Mucosa of descending colon (tissue), 3 donors: ENCODE results near the gene TEAD3. TPM values are rescaled to one million over a fixed set of nuclear protein-coding genes. Genes with fewer than 3 reads are reported as not detected.

Experiments used
- ATAC-seq: fragments of 200-7000 bp; cut with Tn5 transposase; one replicate; pipeline ENCODE4 v1.9.1; 2020; ENCODE audit warnings: mild to moderate bottlenecking, moderate library complexity
- DNase-seq, 3 donors: peaks; one replicate each; pipeline ENCODE4 v3.0.0-alpha.2; 2020
- H3K36me3 ChIP-seq: fragments of 200-600 bp; one replicate; pipeline ENCODE4 v1.8.0; 2021; ENCODE audit warnings: low read depth, mild to moderate bottlenecking
- H3K4me1 ChIP-seq: fragments of 200-600 bp; one replicate; pipeline ENCODE4 v1.8.0; 2021; ENCODE audit warnings: low read depth, mild to moderate bottlenecking
- H3K4me3 ChIP-seq: fragments of 200-600 bp; one replicate; pipeline ENCODE4 v1.8.0; 2021; ENCODE audit warnings: mild to moderate bottlenecking
- H3K9me3 ChIP-seq: fragments of 200-600 bp; one replicate; pipeline ENCODE4 v1.8.0; 2021; ENCODE audit warnings: mild to moderate bottlenecking
- CTCF ChIP-seq: fragments of 200-600 bp; IDR thresholded peaks from one replicate; pipeline ENCODE4 v1.8.0; 2022; ENCODE audit warnings: antibody characterized with exemption, mild to moderate bottlenecking
- intact Hi-C, 2 donors: fragments of 100-400 bp; cut with DNase I in 1 of 2; cut with micrococcal nuclease in 1 of 2; formaldehyde crosslinking; loops; one replicate each; pipeline versions ENCODE4 v1.11.0 to v1.11.1; 2022; cut with DNase I, micrococcal nuclease
- total RNA-seq, 3 donors: library from RNA; stranded (reverse); fragmentation: NEBNext Ultra II Directional in 2 of 3; extraction: Animal tissue kit (Norgen Biotek cat#: 25700) in 2 of 3; gene quantifications; one replicate each; pipeline versions ENCODE4 v1.2.1 to v1.2.4, GENCODE V29; 2021 to 2023
- donor health status: DM: no; HTN: no; CAD: no; lungs with moderate emphysema.
- donor health status: DM: no; HTN: no; CAD: no.
- donor health status: DM: no; HTN: yes; CAD: no.

The TEAD3 gene
- total RNA-seq, 3 donors from 2014 or later, result 28.3 to 98.0 (median 28.8) TPM

- Histone ChIP-seq H3K4me3 (no peak overlapping the region), H3K4me1 (no peaks in the 10 kb centered on the region), H3K9me3 (no peaks in the 10 kb centered on the region), H3K36me3 (no peaks in the 10 kb centered on the region)
- TF ChIP-seq CTCF, result no peak
- ATAC-seq, result no peak
- intact Hi-C loops, result no loop called here
- no peak for DNase-seq
Observed at GRCh38 chr6:35478259-35478658, 18.6 kb downstream of the TEAD3 start.

DNA sequence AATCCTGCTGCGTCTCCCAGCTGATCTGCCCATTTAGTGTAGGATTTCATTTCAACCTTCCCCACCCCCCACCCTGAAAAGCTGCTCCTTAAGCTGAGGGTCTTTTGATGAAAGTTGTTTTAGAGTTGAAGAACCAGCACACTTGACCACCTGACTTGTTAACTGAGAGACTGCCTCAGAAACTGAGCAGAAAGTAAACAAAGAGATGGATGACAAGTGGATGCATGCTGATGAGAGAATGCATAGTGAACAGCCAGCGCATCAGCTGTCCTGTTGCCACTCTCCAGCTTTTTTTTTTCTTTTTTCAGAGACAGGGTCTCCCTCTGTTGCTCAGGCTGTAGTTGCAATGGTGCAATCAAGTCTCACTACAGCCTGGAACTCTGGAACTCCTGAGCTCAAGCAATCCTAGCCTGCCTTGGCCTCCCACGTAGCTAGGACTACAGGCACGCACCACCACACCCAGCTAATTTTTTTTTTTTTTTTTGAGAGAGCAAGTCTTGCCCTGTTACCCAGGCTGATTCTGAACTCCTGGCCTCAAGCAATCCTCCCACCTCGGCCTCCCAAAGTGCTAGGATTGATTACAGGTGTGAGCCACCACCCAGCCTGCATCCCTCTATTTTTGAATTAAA lies 19.2 kb downstream of the TEAD3 start:
- Histone ChIP-seq H3K9me3 (no peaks in the 10 kb centered on the region), H3K4me3 (no peak overlapping the region), H3K4me1 (no peaks in the 10 kb centered on the region), H3K36me3 (no peaks in the 10 kb centered on the region)
- no peak for ATAC-seq
- DNase-seq, result no peak
- TF ChIP-seq CTCF, result no peak
- intact Hi-C loops, result no loop called here

GRCh38 chr6:35477028-35477427 lies 19.9 kb downstream of the TEAD3 start:
- H3K4me1 ChIP-seq, result peaks cover 4% of the 10 kb centered on the region
- H3K4me3 ChIP-seq, result no peak overlapping the region
- ATAC-seq (no peak), DNase-seq (no peak)
- intact Hi-C loops, result no loop called here
- H3K9me3 ChIP-seq, result no peaks in the 10 kb centered on the region
- no peak for TF ChIP-seq CTCF
- H3K36me3 ChIP-seq, result peaks cover 3% of the 10 kb centered on the region

DNA sequence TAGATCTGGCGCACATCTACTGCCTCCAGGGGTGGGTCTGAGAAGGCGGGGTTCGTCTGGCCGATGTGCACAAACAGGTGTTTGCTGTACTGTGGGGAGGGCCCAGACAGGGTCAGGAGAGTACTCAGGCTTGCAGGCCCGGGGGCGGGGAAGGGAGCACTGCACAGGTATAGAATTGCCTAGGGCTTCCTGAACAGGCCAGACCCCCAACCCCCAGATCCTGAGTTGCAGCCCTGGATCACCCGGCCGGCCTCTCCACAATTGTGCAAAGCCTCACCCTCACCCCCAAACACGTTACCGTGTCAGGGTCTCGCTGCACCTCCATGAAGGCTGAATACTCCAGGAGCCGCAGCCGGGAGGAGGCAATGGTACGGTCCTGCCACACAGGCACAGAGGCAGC lies 20.9 kb downstream of the TEAD3 start:
- intact Hi-C loops, result no loop called here
- TF ChIP-seq CTCF, result no peak
- no peaks in the 10 kb centered on the region for H3K9me3 ChIP-seq
- peaks cover 3% of the 10 kb centered on the region for H3K36me3 ChIP-seq
- ATAC-seq (peak; percentile 13), DNase-seq (no peak)
- H3K4me3 ChIP-seq, result no peak overlapping the region
- H3K4me1 ChIP-seq, result peaks cover 10% of the 10 kb centered on the region

- peaks cover 3% of the 10 kb centered on the region for H3K36me3 ChIP-seq
- DNase-seq (no peak), ATAC-seq (no peak)
- no peaks in the 10 kb centered on the region for H3K9me3 ChIP-seq
- intact Hi-C loops, result no loop called here
- H3K4me1 ChIP-seq, result peaks cover 10% of the 10 kb centered on the region
- TF ChIP-seq CTCF, result no peak
- no peak overlapping the region for H3K4me3 ChIP-seq
Observed at GRCh38 chr6:35475573-35475972, 21.3 kb downstream of the TEAD3 start.
